ENCODE data around the gene PEMT.

The PEMT gene

GRCh38 chr17:17593222-17593620, 1.7 kb upstream of the PEMT start:
- in situ Hi-C loops (cut with MboI; ENCODE audit: low pct_unique_long_range_greater_than_20kb, low sequenced_read_pairs, unreplicated experiment) = no loop called here

GRCh38 chr17:17590883-17591354, 589 bp downstream of the PEMT start:
- DNase-seq (ENCODE audit: low spot score) = no peak
- TF ChIP-seq CTCF (IDR thresholded peaks at IDR 0.05; ENCODE audit: extremely low read depth, insufficient read depth, missing control alignments) = no peak
- in situ Hi-C loops (cut with MboI; ENCODE audit: low pct_unique_long_range_greater_than_20kb, low sequenced_read_pairs, unreplicated experiment) = no loop called here

More at GRCh38 chr17:17593222-17593620, 1.7 kb upstream of the PEMT start:
- DNase-seq (ENCODE audit: low spot score) = no peak
- TF ChIP-seq CTCF (IDR thresholded peaks at IDR 0.05; ENCODE audit: extremely low read depth, insufficient read depth, missing control alignments) = no peak

GRCh38 chr17:17590141-17590751, 1.3 kb downstream of the PEMT start:
- no peak for TF ChIP-seq CTCF (IDR thresholded peaks at IDR 0.05; ENCODE audit: extremely low read depth, insufficient read depth, missing control alignments)
- in situ Hi-C loops (cut with MboI; ENCODE audit: low pct_unique_long_range_greater_than_20kb, low sequenced_read_pairs, unreplicated experiment) = no loop called here
- DNase-seq (ENCODE audit: low spot score) = no peak

- in situ Hi-C loops (cut with MboI; ENCODE audit: low pct_unique_long_range_greater_than_20kb, low sequenced_read_pairs, unreplicated experiment) = no loop called here
- no peak for TF ChIP-seq CTCF (IDR thresholded peaks at IDR 0.05; ENCODE audit: extremely low read depth, insufficient read depth, missing control alignments)
- DNase-seq (ENCODE audit: low spot score) = no peak
These were observed 3.7 kb downstream of the PEMT start for GRCh38 chr17:17587614-17588337.

GRCh38 chr17:17582372-17582771, 9.1 kb downstream of the PEMT start:
- in situ Hi-C loops (cut with MboI; ENCODE audit: low pct_unique_long_range_greater_than_20kb, low sequenced_read_pairs, unreplicated experiment) = no loop called here
- no peak for DNase-seq (ENCODE audit: low spot score)
- TF ChIP-seq CTCF (IDR thresholded peaks at IDR 0.05; ENCODE audit: extremely low read depth, insufficient read depth, missing control alignments) = no peak

GRCh38 chr17:17581509-17581908, 10.0 kb downstream of the PEMT start:
- no peak for DNase-seq (ENCODE audit: low spot score)
- no peak for TF ChIP-seq CTCF (IDR thresholded peaks at IDR 0.05; ENCODE audit: extremely low read depth, insufficient read depth, missing control alignments)
- in situ Hi-C loops (cut with MboI; ENCODE audit: low pct_unique_long_range_greater_than_20kb, low sequenced_read_pairs, unreplicated experiment) = no loop called here
